WTC11 (cell line): ENCODE results near the gene JMJD7. TPM values are rescaled to one million over a fixed set of nuclear protein-coding genes. Genes with fewer than 3 reads are reported as not detected.

Source experiments
- ATAC-seq: fragments of 200-7000 bp; cut with Tn5 transposase; 2 replicates; pipeline ENCODE4 v1.10.0; 2021; ENCODE audit warnings: mild to moderate bottlenecking, moderate library complexity
- CTCF ChIA-PET: fragments of 300-600 bp; sonication (Branson Sonifier 250); formaldehyde crosslinking; loops from one replicate; lab custom pipeline; 2021; ENCODE audit warnings: antibody characterized with exemption; lab: Charles Lee
- POLR2A ChIA-PET: fragments of 350-600 bp; sonication (Branson Sonifier 250); formaldehyde crosslinking; loops from one replicate; lab custom pipeline; 2021; ENCODE audit warnings: antibody characterized with exemption; lab: Charles Lee
- DNase-seq: peaks from one replicate; pipeline ENCODE4 v3.0.0; 2021; ENCODE audit warnings: low spot score
- H3K27ac Mint-ChIP-seq: 2 replicates; pipeline ENCODE4 v1.8.0; 2021; ENCODE audit warnings: mixed read lengths
- H3K27me3 Mint-ChIP-seq: 2 replicates; pipeline ENCODE4 v1.8.0; 2021; ENCODE audit warnings: low read depth, mild to moderate bottlenecking, moderate library complexity, mixed read lengths
- H3K36me3 Mint-ChIP-seq: 2 replicates; pipeline ENCODE4 v1.8.0; 2021; ENCODE audit warnings: mixed read lengths
- H3K4me1 Mint-ChIP-seq: 2 replicates; pipeline ENCODE4 v1.8.0; 2022; ENCODE audit warnings: mixed read lengths
- H3K4me3 Mint-ChIP-seq: 2 replicates; pipeline ENCODE4 v1.8.0; 2021; ENCODE audit warnings: mild to moderate bottlenecking, moderate library complexity, mixed read lengths
- H3K9me3 Mint-ChIP-seq: 2 replicates; pipeline ENCODE4 v1.8.0; 2021; ENCODE audit warnings: mixed read lengths
- CTCF ChIP-seq: fragments of 200-600 bp; IDR thresholded peaks from 2 replicates; pipeline ENCODE4 v1.8.0; 2022; ENCODE audit warnings: antibody characterized with exemption
- E2F1 ChIP-seq: sonication (generic); formaldehyde crosslinking; IDR thresholded peaks from 2 replicates; pipeline ENCODE4 v1.8.0; 2022; ENCODE audit warnings: mild to moderate bottlenecking, missing genetic modification reagents
- E2F4 ChIP-seq: sonication (generic); formaldehyde crosslinking; IDR thresholded peaks from 2 replicates; pipeline ENCODE4 v1.8.1; 2022; ENCODE audit warnings: low read depth, mild to moderate bottlenecking, moderate library complexity, missing genetic modification reagents, borderline replicate concordance
- E2F5 ChIP-seq: sonication (generic); formaldehyde crosslinking; IDR thresholded peaks from 2 replicates; pipeline ENCODE4 v1.8.1; 2022; ENCODE audit warnings: mild to moderate bottlenecking, moderate library complexity, missing genetic modification reagents
- FOXK1 ChIP-seq: sonication (generic); formaldehyde crosslinking; IDR thresholded peaks from 2 replicates; pipeline ENCODE4 v1.8.0; 2022; ENCODE audit warnings: mild to moderate bottlenecking, moderate library complexity, missing genetic modification reagents
- GRHL2 ChIP-seq: fragments of 250-450 bp; sonication (Bioruptor Pico); IDR thresholded peaks from 2 replicates; pipeline ENCODE4 v1.8.0; 2022; ENCODE audit warnings: mild to moderate bottlenecking, moderate library complexity; ENCODE audit not compliant: insufficient replicate concordance, severe bottlenecking
- NFYB ChIP-seq: sonication (generic); formaldehyde crosslinking; conservative IDR thresholded peaks from 2 replicates; pipeline ENCODE4 v1.8.0; 2022; ENCODE audit warnings: low read depth, missing genetic modification reagents
- NR1H2 ChIP-seq: sonication (generic); formaldehyde crosslinking; IDR thresholded peaks from 2 replicates; pipeline ENCODE4 v1.9.0; 2021; ENCODE audit warnings: mild to moderate bottlenecking, moderate library complexity, missing genetic modification reagents
- NR2C2 ChIP-seq: sonication (generic); formaldehyde crosslinking; IDR thresholded peaks from 2 replicates; pipeline ENCODE4 v1.8.0; 2022; ENCODE audit warnings: mild to moderate bottlenecking, missing genetic modification reagents
- PRDM15 ChIP-seq: sonication (generic); formaldehyde crosslinking; IDR thresholded peaks from 2 replicates; pipeline ENCODE4 v1.8.0; 2022; ENCODE audit warnings: missing genetic modification reagents
- PREB ChIP-seq: sonication (generic); formaldehyde crosslinking; IDR thresholded peaks from 2 replicates; pipeline ENCODE4 v1.8.1; 2022; ENCODE audit warnings: mild to moderate bottlenecking, missing genetic modification reagents, moderate library complexity, borderline replicate concordance
- USF1 ChIP-seq: sonication (generic); formaldehyde crosslinking; IDR thresholded peaks from 2 replicates; pipeline ENCODE4 v1.8.0; 2022; ENCODE audit warnings: mild to moderate bottlenecking, missing genetic modification reagents
- ZBTB43 ChIP-seq: sonication (generic); formaldehyde crosslinking; IDR thresholded peaks from 2 replicates; pipeline ENCODE4 v1.8.1; 2023; ENCODE audit warnings: mild to moderate bottlenecking, missing genetic modification reagents
- ZMAT4 ChIP-seq: fragments of 250-450 bp; sonication (Bioruptor Pico); IDR thresholded peaks from 2 replicates; pipeline ENCODE4 v1.9.0; 2021; ENCODE audit warnings: mild to moderate bottlenecking
- ZNF219 ChIP-seq: sonication (generic); formaldehyde crosslinking; IDR thresholded peaks from 2 replicates; pipeline ENCODE4 v1.8.0; 2023; ENCODE audit warnings: missing genetic modification reagents, mild to moderate bottlenecking, borderline replicate concordance
- ZNF232 ChIP-seq: sonication (generic); formaldehyde crosslinking; IDR thresholded peaks from 2 replicates; pipeline ENCODE4 v1.8.0; 2022; ENCODE audit warnings: mild to moderate bottlenecking, missing genetic modification reagents
- ZNF263 ChIP-seq: sonication (generic); formaldehyde crosslinking; IDR thresholded peaks from 2 replicates; pipeline ENCODE4 v1.8.1; 2022; ENCODE audit warnings: low read depth, mild to moderate bottlenecking, moderate library complexity, missing genetic modification reagents
- ZNF512 ChIP-seq: sonication (generic); formaldehyde crosslinking; IDR thresholded peaks from 2 replicates; pipeline ENCODE4 v1.8.1; 2022; ENCODE audit warnings: missing genetic modification reagents, borderline replicate concordance
- total RNA-seq: library from RNA; stranded (reverse); gene quantifications from 3 replicates; pipeline ENCODE4 v1.2.3, GENCODE V29; 2021

Gene JMJD7
- total RNA-seq, 1 experiment from 2014 or later, result 19.9 TPM

- TF ChIP-seq CTCF (no peak), FOXK1 (CRISPR knock-in tag) (no peak), NFYB (no peak), USF1 (CRISPR knock-in tag) (no peak), NR2C2 (CRISPR knock-in tag) (no peak), NR1H2 (CRISPR knock-in tag) (no peak), ZNF263 (no peak), PRDM15 (CRISPR knock-in tag) (no peak), E2F1 (CRISPR knock-in tag) (no peak), E2F4 (CRISPR knock-in tag) (no peak), ZBTB43 (CRISPR knock-in tag) (no peak), ZNF219 (CRISPR knock-in tag) (no peak), ZMAT4 (no peak)
These were observed 24.0 kb downstream of the JMJD7 start (continued) for GRCh38 chr15:41851755-41852370.

- ATAC-seq (no peak), DNase-seq (no peak)
- H3K4me3 Mint-ChIP-seq, result no peak overlapping the region
- no peak overlapping the region for H3K27ac Mint-ChIP-seq
- no peaks in the 10 kb centered on the region for H3K9me3 Mint-ChIP-seq
- CTCF ChIA-PET, result interaction anchor here (0.6 to 4.4 kb wide), 4 partner anchors 52 to 291 kb away, joined by 3 to 37 read pairs (median 12); partner anchors contain the start of gene MAPKBP1
- POLR2A ChIA-PET, result interaction anchor here (0.7 to 1.8 kb wide), 3 partner anchors 12 to 28 kb away, joined by 3 to 5 read pairs (median 3); no protein-coding TSS in a partner anchor
- H3K36me3 Mint-ChIP-seq, result peaks cover 7% of the 10 kb centered on the region
- no peaks in the 10 kb centered on the region for H3K27me3 Mint-ChIP-seq
- H3K4me1 Mint-ChIP-seq, result peaks cover 4% of the 10 kb centered on the region
- TF ChIP-seq ZNF263 (no peak), PREB (no peak), NR2C2 (CRISPR knock-in tag) (no peak), ZNF512 (CRISPR knock-in tag) (no peak), GRHL2 (no peak), E2F5 (CRISPR knock-in tag) (no peak), ZNF232 (no peak)
These were observed 25.1 kb downstream of the JMJD7 start for GRCh38 chr15:41852736-41853590.
